OCI-LY7 (cell line): ENCODE results near the gene LTK.

ENCODE experiments used
- EZH2phosphoT487 ChIP-seq: fragments of 200-600 bp; sonication (generic); IDR thresholded peaks from 2 replicates; pipeline ENCODE4 v1.6.1; 2018; ENCODE audit warnings: low read depth, borderline replicate concordance, mild to moderate bottlenecking, mixed run types, antibody characterized with exemption, low read length, moderate library complexity, mixed read lengths
- TF ChIP-seq, protein P1 (sequence below): fragments of 200-600 bp; sonication (generic); conservative IDR thresholded peaks from 2 replicates; pipeline ENCODE4 v1.5.1; 2014; ENCODE audit warnings: mild to moderate bottlenecking, antibody characterized with exemption, low read length, moderate library complexity, mixed read lengths

- TF ChIP-seq, protein P1, sequence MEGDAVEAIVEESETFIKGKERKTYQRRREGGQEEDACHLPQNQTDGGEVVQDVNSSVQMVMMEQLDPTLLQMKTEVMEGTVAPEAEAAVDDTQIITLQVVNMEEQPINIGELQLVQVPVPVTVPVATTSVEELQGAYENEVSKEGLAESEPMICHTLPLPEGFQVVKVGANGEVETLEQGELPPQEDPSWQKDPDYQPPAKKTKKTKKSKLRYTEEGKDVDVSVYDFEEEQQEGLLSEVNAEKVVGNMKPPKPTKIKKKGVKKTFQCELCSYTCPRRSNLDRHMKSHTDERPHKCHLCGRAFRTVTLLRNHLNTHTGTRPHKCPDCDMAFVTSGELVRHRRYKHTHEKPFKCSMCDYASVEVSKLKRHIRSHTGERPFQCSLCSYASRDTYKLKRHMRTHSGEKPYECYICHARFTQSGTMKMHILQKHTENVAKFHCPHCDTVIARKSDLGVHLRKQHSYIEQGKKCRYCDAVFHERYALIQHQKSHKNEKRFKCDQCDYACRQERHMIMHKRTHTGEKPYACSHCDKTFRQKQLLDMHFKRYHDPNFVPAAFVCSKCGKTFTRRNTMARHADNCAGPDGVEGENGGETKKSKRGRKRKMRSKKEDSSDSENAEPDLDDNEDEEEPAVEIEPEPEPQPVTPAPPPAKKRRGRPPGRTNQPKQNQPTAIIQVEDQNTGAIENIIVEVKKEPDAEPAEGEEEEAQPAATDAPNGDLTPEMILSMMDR = no peak
- no peak for TF ChIP-seq EZH2phosphoT487
Observed at GRCh38 chr15:41487802-41488201, 25.8 kb downstream of the LTK start.
